Tibial nerve (tissue), 4 donors: ENCODE data around the gene LRFN4. TPM values are rescaled to one million over a fixed set of nuclear protein-coding genes. Genes with fewer than 3 reads are reported as not detected.

ENCODE experiments used
- DNase-seq, 2 donors: peaks; one replicate each; pipeline ENCODE4 v3.0.0-alpha.2; 2019; ENCODE audit warnings: low spot score in 2 of 2
- H3K27ac ChIP-seq, 4 donors: fragments of 200-600 bp; sonication (generic) in 3 of 4; one replicate each; pipeline ENCODE4 v1.5.1; 2017 to 2019; ENCODE audit warnings: mild to moderate bottlenecking in 1 of 4
- H3K27me3 ChIP-seq, 2 donors: fragments of 200-600 bp; sonication (generic) in 1 of 2; one replicate each; pipeline versions ENCODE4 v1.5.1 to v1.6.0; 2017 to 2019
- H3K36me3 ChIP-seq, 3 donors: fragments of 200-600 bp; sonication (generic); one replicate each; pipeline ENCODE4 v1.5.1; 2018 to 2019
- H3K4me1 ChIP-seq, 4 donors: fragments of 200-600 bp; sonication (generic) in 3 of 4; one replicate each; pipeline ENCODE4 v1.5.1; 2017 to 2019
- H3K4me3 ChIP-seq, 4 donors: fragments of 200-600 bp; sonication (generic) in 3 of 4; one replicate each; pipeline ENCODE4 v1.5.1; 2017 to 2019; ENCODE audit warnings: mild to moderate bottlenecking in 1 of 4, moderate library complexity in 1 of 4
- H3K9me3 ChIP-seq, 4 donors: fragments of 200-600 bp; sonication (generic) in 3 of 4; one replicate each; pipeline ENCODE4 v1.5.1; 2017 to 2019
- CTCF ChIP-seq, 5 experiments: fragments of 200-600 bp in 3 of 5; fragments of 450-650 bp in 2 of 5; sonication (generic) in 3 of 5; IDR thresholded peaks; one replicate each; pipeline ENCODE4 v1.5.1; 2016 to 2019; ENCODE audit warnings: antibody characterized with exemption in 5 of 5, mild to moderate bottlenecking in 3 of 5, moderate library complexity in 2 of 5
- EP300 ChIP-seq, 2 donors: sonication (generic); formaldehyde crosslinking; IDR thresholded peaks; one replicate each; pipeline ENCODE4 v1.6.1; 2017; ENCODE audit warnings: antibody characterized with exemption in 2 of 2, mild to moderate bottlenecking in 1 of 2
- POLR2A ChIP-seq, 2 donors: fragments of 450-650 bp; IDR thresholded peaks; one replicate each; pipeline ENCODE4 v1.6.1; 2017; ENCODE audit warnings: antibody characterized with exemption in 2 of 2, mild to moderate bottlenecking in 2 of 2, moderate library complexity in 2 of 2
- WGBS, 2 donors: methylation state at CpG; one replicate each; pipeline ENCODE4 v1.1.5; 2018; 5-methylcytosine and 5-hydroxymethylcytosine counted together
- total RNA-seq, 4 donors: library from RNA; depleted of rRNA; stranded (reverse); fragments of >200 nt; gene quantifications; one replicate each; pipeline ENCODE4 v1.1.0, GENCODE V29; 2016

LRFN4 gene
- total RNA-seq, 4 donors from 2014 or later: 9.4 to 17.1 (median 14.0) TPM

- 79 to 87% methylated on average over 20 to 25 of the region's 28 CpGs for WGBS, 2 donors
- Histone ChIP-seq H3K4me1 (peaks cover 0 to 20% (median 9%) of the 10 kb centered on the region in 4 donors), H3K27me3 (no peaks in the 10 kb centered on the region), H3K9me3 (no peaks in the 10 kb centered on the region), H3K27ac (no peak overlapping the region), H3K4me3 (no peak overlapping the region), H3K36me3 (peaks cover 0 to 84% (median 3%) of the 10 kb centered on the region in 3 donors)
- no peak for DNase-seq
- TF ChIP-seq EP300 (IDR thresholded peaks at IDR 0.05) (no peak), POLR2A (IDR thresholded peaks at IDR 0.05) (no peak), CTCF (IDR thresholded peaks at IDR 0.05) (no peak)
Observed at GRCh38 chr11:66848671-66849500, 8.0 kb upstream of the LRFN4 start.

- TF ChIP-seq CTCF (IDR thresholded peaks at IDR 0.05): no peak
- TF ChIP-seq POLR2A (IDR thresholded peaks at IDR 0.05): no peak
- no peak for TF ChIP-seq EP300 (IDR thresholded peaks at IDR 0.05)
- H3K27ac ChIP-seq: no peak overlapping the region
- no peaks in the 10 kb centered on the region for H3K27me3 ChIP-seq
- no peaks in the 10 kb centered on the region for H3K9me3 ChIP-seq
- no peak overlapping the region for H3K4me3 ChIP-seq
- peaks cover 0 to 83% (median 3%) of the 10 kb centered on the region in 3 donors for H3K36me3 ChIP-seq
- DNase-seq: no peak
- peaks cover 0 to 12% (median 2%) of the 10 kb centered on the region in 4 donors for H3K4me1 ChIP-seq
- 84 to 89% methylated on average over 16 to 22 of the region's 22 CpGs for WGBS, 2 donors
Observed at GRCh38 chr11:66849501-66850234, 7.2 kb upstream of the LRFN4 start.

- Histone ChIP-seq H3K9me3 (no peaks in the 10 kb centered on the region), H3K4me1 (peaks cover 0 to 10% (median 0%) of the 10 kb centered on the region in 4 donors), H3K4me3 (no peak overlapping the region), H3K27me3 (no peaks in the 10 kb centered on the region), H3K27ac (no peak overlapping the region), H3K36me3 (peaks cover 0 to 77% (median 3%) of the 10 kb centered on the region in 3 donors)
- TF ChIP-seq EP300 (IDR thresholded peaks at IDR 0.05) (no peak), CTCF (IDR thresholded peaks at IDR 0.05) (no peak), POLR2A (IDR thresholded peaks at IDR 0.05) (no peak)
- no peak for DNase-seq
- 82 to 87% methylated on average over 4 to 10 of the region's 10 CpGs for WGBS, 2 donors
Observed at GRCh38 chr11:66850235-66850587, 6.7 kb upstream of the LRFN4 start.

- H3K4me1 ChIP-seq: peaks cover 0 to 10% (median 4%) of the 10 kb centered on the region in 4 donors
- H3K4me3 ChIP-seq: no peak overlapping the region
- H3K36me3 ChIP-seq: peaks cover 0 to 72% (median 3%) of the 10 kb centered on the region in 3 donors
- H3K27me3 ChIP-seq: no peaks in the 10 kb centered on the region
- DNase-seq: no peak
- 82 to 88% methylated on average over 18 to 21 of the region's 23 CpGs for WGBS, 2 donors
- no peaks in the 10 kb centered on the region for H3K9me3 ChIP-seq
- no peak overlapping the region for H3K27ac ChIP-seq
- no peak for TF ChIP-seq POLR2A (IDR thresholded peaks at IDR 0.05)
- no peak for TF ChIP-seq CTCF (IDR thresholded peaks at IDR 0.05)
- TF ChIP-seq EP300 (IDR thresholded peaks at IDR 0.05): no peak
Observed at GRCh38 chr11:66850588-66851238, 6.2 kb upstream of the LRFN4 start.
